ENCODE measurements around the gene TNKS2. TPM values are rescaled to one million over a fixed set of nuclear protein-coding genes. Genes with fewer than 3 reads are reported as not detected.

The TNKS2 gene
- total and polyA plus RNA-seq, 2 donors (not counting 1 experiment from before 2014, with no cell fraction given), result 17.5 to 45.8 TPM

DNA sequence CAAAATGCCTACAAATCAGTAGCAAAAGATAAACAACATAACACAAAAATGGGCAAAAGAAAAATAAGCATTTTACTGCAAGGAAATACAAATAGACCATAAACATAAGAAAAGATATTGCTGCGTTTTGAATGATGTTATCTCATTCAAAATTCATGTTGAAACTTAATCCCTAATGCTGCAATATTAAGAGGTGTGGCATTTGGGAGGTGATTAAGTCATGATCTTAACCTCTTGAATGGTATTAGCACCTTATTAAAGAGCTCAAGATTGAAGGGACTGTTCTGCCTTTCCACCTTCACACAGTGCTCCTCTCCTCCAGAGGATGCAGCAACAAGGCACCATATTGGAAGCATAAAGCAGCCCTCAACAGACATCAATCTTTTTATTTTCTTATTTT is 12.4 kb upstream of the TNKS2 start:
- Mint-ChIP-seq H3K9me3 (ENCODE audit: insufficient read depth) (no peaks in the 10 kb centered on the region), H3K4me3 (no peak overlapping the region), H3K27me3 (no peaks in the 10 kb centered on the region), H3K27ac (no peak overlapping the region), H3K4me1 (no peaks in the 10 kb centered on the region)
- H2AFZ ChIP-seq (ENCODE audit: insufficient read depth, low read depth, low read length, poor library complexity, severe bottlenecking), result no peak overlapping the region
- POLR2A ChIA-PET, result no interaction called here
- H3K9ac ChIP-seq (ENCODE audit: low read length), result no peak overlapping the region
- TF ChIP-seq, protein P1, sequence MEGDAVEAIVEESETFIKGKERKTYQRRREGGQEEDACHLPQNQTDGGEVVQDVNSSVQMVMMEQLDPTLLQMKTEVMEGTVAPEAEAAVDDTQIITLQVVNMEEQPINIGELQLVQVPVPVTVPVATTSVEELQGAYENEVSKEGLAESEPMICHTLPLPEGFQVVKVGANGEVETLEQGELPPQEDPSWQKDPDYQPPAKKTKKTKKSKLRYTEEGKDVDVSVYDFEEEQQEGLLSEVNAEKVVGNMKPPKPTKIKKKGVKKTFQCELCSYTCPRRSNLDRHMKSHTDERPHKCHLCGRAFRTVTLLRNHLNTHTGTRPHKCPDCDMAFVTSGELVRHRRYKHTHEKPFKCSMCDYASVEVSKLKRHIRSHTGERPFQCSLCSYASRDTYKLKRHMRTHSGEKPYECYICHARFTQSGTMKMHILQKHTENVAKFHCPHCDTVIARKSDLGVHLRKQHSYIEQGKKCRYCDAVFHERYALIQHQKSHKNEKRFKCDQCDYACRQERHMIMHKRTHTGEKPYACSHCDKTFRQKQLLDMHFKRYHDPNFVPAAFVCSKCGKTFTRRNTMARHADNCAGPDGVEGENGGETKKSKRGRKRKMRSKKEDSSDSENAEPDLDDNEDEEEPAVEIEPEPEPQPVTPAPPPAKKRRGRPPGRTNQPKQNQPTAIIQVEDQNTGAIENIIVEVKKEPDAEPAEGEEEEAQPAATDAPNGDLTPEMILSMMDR (IDR thresholded peaks at IDR 0.05), result no peak
- TF ChIP-seq EZH2 (IDR thresholded peaks at IDR 0.05; ENCODE audit: borderline replicate concordance, insufficient read depth, low read depth, low read length, poor library complexity, severe bottlenecking), result no peak
- intact Hi-C loops (cut with micrococcal nuclease), result no loop called here
- ATAC-seq (ENCODE audit: low read depth) (no peak), DNase-seq (no peak)
- no CpG with 5 or more reads among the region's 1 CpG for WGBS (ENCODE audit: insufficient coverage)
- H3K4me1 ChIP-seq (ENCODE audit: control insufficient read depth in 2 of 2, insufficient read depth in 2 of 2, low read length in 2 of 2), result no peaks in the 10 kb centered on the region
- CTCF ChIA-PET, result no interaction called here
- H4K20me1 ChIP-seq (ENCODE audit: control insufficient read depth, insufficient read depth, low read length, poor library complexity, severe bottlenecking), result no peaks in the 10 kb centered on the region
- no peaks in the 10 kb centered on the region for H3K79me2 ChIP-seq (ENCODE audit: control insufficient read depth, insufficient read depth, low read length)
- H3K4me3 ChIP-seq (ENCODE audit: control extremely low read depth in 1 of 5, extremely low read depth in 1 of 5, insufficient read depth in 1 of 5, low read depth in 2 of 5, low read length in 4 of 5), result no peak overlapping the region
- no peak overlapping the region for H3K4me2 ChIP-seq (replicated peaks; ENCODE audit: low read depth, low read length, poor library complexity, severe bottlenecking)
- no peak overlapping the region for H3K27ac ChIP-seq (ENCODE audit: low read length in 2 of 2)
- H3K9me3 ChIP-seq (ENCODE audit: control extremely low read depth in 1 of 3, control insufficient read depth in 2 of 3, insufficient read depth in 1 of 3, low read length in 2 of 3), result no peaks in the 10 kb centered on the region
- H3K36me3 ChIP-seq (replicated peaks in 1 of 2; ENCODE audit: control extremely low read depth in 1 of 2, control insufficient read depth in 1 of 2, extremely low read depth in 1 of 2, insufficient read depth in 2 of 2, low read length in 1 of 2), result no peaks in the 10 kb centered on the region
- H3K27me3 ChIP-seq (replicated peaks in 1 of 4; ENCODE audit: control extremely low read depth in 1 of 4, control insufficient read depth in 3 of 4, insufficient read depth in 4 of 4, low read length in 3 of 4), result no peaks in the 10 kb centered on the region

DNA sequence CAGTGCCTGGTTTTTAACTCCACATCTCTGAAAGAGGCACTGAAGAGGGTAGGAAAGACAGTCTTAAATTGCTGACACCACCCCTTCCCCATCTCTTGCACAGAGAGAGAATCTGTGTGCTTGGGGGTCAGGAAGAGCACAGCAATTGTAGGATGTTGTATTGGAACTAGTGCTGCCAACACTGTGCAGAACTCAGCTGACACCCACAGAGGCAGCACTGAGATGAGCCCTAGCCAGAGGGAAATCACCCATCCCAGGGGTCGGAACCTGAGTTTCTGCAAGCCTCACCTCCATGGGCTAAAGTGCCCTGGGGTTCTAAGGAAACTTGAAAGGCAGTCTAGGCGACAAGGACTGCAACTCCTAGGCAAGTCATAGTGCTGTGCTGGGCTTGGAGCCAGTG is 11.0 kb upstream of the TNKS2 start:
- no peaks in the 10 kb centered on the region for H3K27me3 Mint-ChIP-seq
- no peaks in the 10 kb centered on the region for H3K9me3 ChIP-seq (ENCODE audit: control extremely low read depth in 1 of 3, control insufficient read depth in 2 of 3, insufficient read depth in 1 of 3, low read length in 2 of 3)
- no peak overlapping the region for H3K27ac ChIP-seq (ENCODE audit: low read length in 2 of 2)
- H2AFZ ChIP-seq (ENCODE audit: insufficient read depth, low read depth, low read length, poor library complexity, severe bottlenecking), result no peak overlapping the region
- WGBS (ENCODE audit: insufficient coverage), result 94% methylated on average over 2 of the region's 2 CpGs
- H3K79me2 ChIP-seq (ENCODE audit: control insufficient read depth, insufficient read depth, low read length), result no peaks in the 10 kb centered on the region
- no peak overlapping the region for H3K9ac ChIP-seq (ENCODE audit: low read length)
- ATAC-seq (ENCODE audit: low read depth) (no peak), DNase-seq (no peak)
- no peak overlapping the region for H3K27ac Mint-ChIP-seq
- no peak overlapping the region for H3K4me2 ChIP-seq (replicated peaks; ENCODE audit: low read depth, low read length, poor library complexity, severe bottlenecking)
- no peak for TF ChIP-seq EZH2 (IDR thresholded peaks at IDR 0.05; ENCODE audit: borderline replicate concordance, insufficient read depth, low read depth, low read length, poor library complexity, severe bottlenecking)
- TF ChIP-seq, protein P1 (IDR thresholded peaks at IDR 0.05), result no peak
- H3K27me3 ChIP-seq (replicated peaks in 1 of 4; ENCODE audit: control extremely low read depth in 1 of 4, control insufficient read depth in 3 of 4, insufficient read depth in 4 of 4, low read length in 3 of 4), result no peaks in the 10 kb centered on the region
- H3K4me1 ChIP-seq (ENCODE audit: control insufficient read depth in 2 of 2, insufficient read depth in 2 of 2, low read length in 2 of 2), result no peaks in the 10 kb centered on the region
- no peaks in the 10 kb centered on the region for H3K36me3 ChIP-seq (replicated peaks in 1 of 2; ENCODE audit: control extremely low read depth in 1 of 2, control insufficient read depth in 1 of 2, extremely low read depth in 1 of 2, insufficient read depth in 2 of 2, low read length in 1 of 2)
- CTCF ChIA-PET, result no interaction called here
- H3K4me1 Mint-ChIP-seq, result no peaks in the 10 kb centered on the region
- H3K4me3 Mint-ChIP-seq, result no peak overlapping the region
- no peaks in the 10 kb centered on the region for H4K20me1 ChIP-seq (ENCODE audit: control insufficient read depth, insufficient read depth, low read length, poor library complexity, severe bottlenecking)
- intact Hi-C loops (cut with micrococcal nuclease), result no loop called here
- no peak overlapping the region for H3K4me3 ChIP-seq (ENCODE audit: control extremely low read depth in 1 of 5, extremely low read depth in 1 of 5, insufficient read depth in 1 of 5, low read depth in 2 of 5, low read length in 4 of 5)
- POLR2A ChIA-PET, result no interaction called here
- no peaks in the 10 kb centered on the region for H3K9me3 Mint-ChIP-seq (ENCODE audit: insufficient read depth)

All from B cell (primary cell).